ENCODE data around the gene CCL27.
A peak's percentile ranks its signal among the peaks of the same experiment; 100 is the strongest.

The CCL27 gene

GRCh38 chr9:34684816-34685215, 22.4 kb upstream of the CCL27 start:
- no peak for DNase-seq (ENCODE audit: low read depth in 3 of 3)

GRCh38 chr9:34684145-34684544, 21.7 kb upstream of the CCL27 start:
- DNase-seq (ENCODE audit: low read depth in 3 of 3): peak in 1 of 3 experiments; percentile 4

DNA sequence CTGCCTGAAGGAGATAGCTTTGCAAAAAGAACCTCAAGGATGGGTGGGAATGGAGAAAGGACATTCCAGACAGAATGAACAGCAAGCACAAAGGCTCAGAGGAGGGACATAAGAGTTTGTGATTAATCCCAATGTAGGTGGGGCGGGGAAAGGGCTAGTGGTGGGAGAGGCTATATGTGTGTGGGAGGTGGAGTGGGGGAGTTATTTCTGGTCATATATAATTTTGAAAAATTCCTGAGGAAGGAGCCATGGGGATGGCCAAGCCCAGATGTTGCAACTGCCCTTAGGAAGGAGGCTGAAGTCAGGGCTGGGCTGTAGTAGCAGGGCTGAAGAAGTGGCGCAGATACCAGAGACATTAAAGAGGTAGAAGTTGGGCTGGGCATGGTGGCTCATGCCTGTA, 13.4 kb upstream of the CCL27 start:
- no peak for DNase-seq (ENCODE audit: low read depth in 3 of 3)

- DNase-seq (ENCODE audit: low read depth in 3 of 3): peak; percentile 29 to 42 (median 30)
These were observed 12.7 kb upstream of the CCL27 start for GRCh38 chr9:34675048-34675714.

GRCh38 chr9:34674440-34674839, 12.0 kb upstream of the CCL27 start:
- DNase-seq (ENCODE audit: low read depth in 3 of 3): no peak

- DNase-seq (ENCODE audit: low read depth in 3 of 3): no peak
These were observed 8.8 kb upstream of the CCL27 start for GRCh38 chr9:34671307-34671706.

GRCh38 chr9:34669809-34670562, 7.5 kb upstream of the CCL27 start:
- no peak for DNase-seq (ENCODE audit: low read depth in 3 of 3)

GRCh38 chr9:34665381-34666250, 3.2 kb upstream of the CCL27 start:
- DNase-seq (ENCODE audit: low read depth in 3 of 3): peak; percentile 64 to 84 (median 84)

- no peak for DNase-seq (ENCODE audit: low read depth in 3 of 3)
These were observed 2.6 kb upstream of the CCL27 start for GRCh38 chr9:34665067-34665380.

GRCh38 chr9:34664281-34665066, 2.0 kb upstream of the CCL27 start:
- peak in 2 of 3 experiments; percentile 38 to 49 for DNase-seq (ENCODE audit: low read depth in 3 of 3)

GRCh38 chr9:34663303-34663605, 797 bp upstream of the CCL27 start:
- no peak for DNase-seq (ENCODE audit: low read depth in 3 of 3)

GRCh38 chr9:34659592-34660253, 2.7 kb downstream of the CCL27 start:
- no peak for DNase-seq (ENCODE audit: low read depth in 3 of 3)

DNA sequence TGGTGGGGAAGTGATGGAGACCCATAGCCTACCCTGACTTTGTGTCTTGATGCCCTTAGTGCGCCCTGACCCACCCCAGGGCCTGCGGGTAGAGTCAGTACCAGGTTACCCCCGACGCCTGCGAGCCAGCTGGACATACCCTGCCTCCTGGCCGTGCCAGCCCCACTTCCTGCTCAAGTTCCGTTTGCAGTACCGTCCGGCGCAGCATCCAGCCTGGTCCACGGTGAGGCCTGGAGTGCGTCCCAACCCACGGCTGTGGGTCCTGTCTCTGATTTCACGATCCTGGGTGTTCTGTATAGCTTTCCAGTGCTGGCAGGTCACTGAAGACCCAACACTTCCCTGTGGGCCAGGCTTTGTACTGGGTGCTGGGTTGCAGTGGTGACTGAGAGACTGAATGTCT, 4.0 kb downstream of the CCL27 start:
- DNase-seq (ENCODE audit: low read depth in 3 of 3): no peak

- DNase-seq (ENCODE audit: low read depth in 3 of 3): no peak
These were observed 5.5 kb downstream of the CCL27 start for GRCh38 chr9:34656992-34657391.

DNA sequence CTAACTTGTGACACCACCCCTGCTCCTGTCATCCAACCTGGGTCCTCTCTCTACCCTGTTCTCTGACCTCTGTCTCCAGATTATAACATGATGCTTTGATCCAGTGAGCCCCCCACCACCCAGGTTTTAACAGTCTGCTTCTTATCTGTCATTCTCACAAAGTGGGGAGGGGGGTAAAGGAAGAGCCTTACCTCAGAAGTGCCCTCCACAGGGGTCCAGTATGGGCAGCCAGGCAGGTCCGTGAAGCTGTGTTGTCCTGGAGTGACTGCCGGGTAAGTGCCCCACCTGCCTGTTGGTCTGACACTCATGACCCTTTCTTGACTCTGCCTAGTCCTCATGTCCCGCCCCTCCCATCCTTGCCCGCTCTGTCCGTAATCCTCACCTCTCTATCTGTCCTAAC, 7.1 kb downstream of the CCL27 start:
- DNase-seq (ENCODE audit: low read depth in 3 of 3): no peak

DNA sequence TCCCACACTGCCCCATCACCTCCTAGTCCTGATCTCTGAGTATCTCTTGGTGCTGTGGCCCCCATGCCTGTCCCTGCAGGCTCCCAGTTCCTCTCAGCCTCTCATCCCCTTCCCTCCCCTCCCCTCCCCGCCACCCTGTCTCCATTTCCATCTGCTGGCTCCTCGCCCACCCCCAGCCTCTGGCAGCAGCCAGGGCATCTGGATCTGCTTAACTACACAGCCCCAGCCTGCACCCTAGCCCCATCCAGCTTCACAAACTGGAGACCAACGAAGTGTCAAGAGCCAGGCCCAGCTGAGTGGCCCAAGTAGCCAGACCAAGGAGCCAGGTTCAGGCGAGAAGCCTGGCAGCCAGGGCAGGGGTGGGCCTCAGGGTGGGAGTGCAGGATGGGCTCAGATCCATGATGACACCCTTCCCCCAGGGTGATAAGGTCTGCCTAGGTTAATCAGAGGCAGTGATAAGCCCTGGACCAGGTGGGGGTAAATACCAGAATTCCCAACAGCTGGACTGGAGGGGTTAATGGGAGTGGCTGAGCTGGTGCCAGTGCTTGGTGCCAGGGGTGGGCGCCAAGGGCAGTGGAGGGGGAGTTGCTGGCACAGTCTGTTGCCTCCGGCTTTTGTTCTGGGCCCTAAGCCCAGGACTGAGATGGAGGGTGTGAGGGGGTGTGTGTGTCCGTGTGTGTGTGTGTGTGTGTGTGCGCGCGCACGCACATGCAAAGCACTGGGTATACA, 8.0 kb downstream of the CCL27 start:
- no peak for DNase-seq (ENCODE audit: low read depth in 3 of 3)

DNA sequence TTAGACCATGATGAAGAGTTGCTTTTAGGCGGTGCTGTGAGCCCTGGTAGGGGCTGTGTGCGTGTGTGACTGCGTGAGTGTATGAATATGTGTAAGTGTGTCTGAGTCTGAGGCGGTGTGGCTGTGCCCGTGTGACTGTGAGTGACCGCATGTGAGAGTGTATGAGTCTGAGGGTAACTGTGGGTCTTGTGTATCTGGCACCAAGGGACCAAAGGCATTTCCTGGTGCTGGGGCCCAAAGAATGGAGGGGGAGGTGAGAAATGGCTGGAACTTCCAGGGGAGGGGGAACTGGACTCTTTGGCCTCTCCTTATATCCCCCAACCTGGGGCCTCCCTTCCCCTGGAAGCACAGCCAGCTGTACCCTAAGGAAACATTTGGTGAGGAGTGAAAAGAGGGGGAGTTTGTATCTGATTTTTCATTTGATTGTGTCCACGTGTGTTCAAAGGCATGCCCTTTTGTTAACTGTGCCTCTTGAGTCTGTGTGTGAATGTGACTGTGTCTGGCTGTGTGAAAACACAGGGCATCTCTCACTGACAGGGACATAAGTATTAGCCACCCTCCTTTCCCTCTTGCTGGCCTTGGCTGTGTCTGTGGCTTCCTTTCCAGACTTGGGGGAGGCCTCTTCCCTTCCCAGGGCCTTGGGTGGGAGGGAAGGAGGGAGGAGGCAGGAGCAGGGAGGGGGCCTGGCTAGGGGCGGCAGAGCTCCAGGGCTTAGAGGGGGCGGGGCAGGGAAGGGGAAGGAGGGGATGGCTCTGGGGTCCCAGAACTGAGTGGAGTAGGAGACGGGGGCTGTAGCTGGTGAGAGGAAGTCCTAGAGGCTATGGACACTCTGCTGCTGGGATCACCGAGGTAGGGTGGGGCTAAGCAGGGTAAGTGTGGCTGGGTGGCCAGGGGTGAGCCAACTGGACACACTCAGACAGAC, 9.0 kb downstream of the CCL27 start:
- DNase-seq (ENCODE audit: low read depth in 3 of 3): no peak

GRCh38 chr9:34652602-34653000, 9.9 kb downstream of the CCL27 start:
- DNase-seq (ENCODE audit: low read depth in 3 of 3): no peak

DNA sequence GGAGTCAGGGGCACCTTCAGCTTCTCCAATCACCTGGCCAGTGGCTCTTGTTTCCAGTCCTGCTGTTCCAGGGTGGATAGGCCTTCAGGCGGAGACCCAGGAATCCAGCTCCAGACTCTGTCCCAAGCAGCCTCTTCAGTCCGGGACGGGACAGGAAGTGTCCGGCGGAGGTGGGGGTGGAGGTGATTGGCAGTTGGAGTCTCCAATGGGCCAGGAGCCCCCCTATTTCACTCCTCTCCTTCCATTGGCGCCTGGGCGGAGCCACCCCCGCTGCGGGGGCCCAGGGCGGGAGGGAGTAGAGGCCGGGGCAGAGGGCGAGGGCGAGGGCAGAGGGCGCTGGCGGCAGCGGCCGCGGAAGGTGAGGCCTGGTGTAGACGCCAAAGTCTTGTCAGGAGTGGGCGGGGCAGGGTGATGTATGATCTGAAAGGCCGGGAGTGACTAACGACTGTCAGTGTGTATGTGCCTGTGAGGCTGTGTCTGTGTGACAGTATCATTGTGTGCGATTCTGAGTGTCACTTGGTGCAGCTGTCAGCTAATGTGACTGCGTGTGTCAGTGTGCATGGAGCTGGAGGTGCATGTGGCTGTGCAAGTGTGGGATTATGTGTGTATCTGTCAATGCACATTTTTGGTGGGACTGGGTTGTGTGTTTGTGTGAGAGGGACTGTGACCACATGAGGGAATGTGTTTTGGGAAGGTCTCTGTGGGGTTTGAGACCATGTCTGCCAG, 10.4 kb downstream of the CCL27 start, which contains the start of gene IL11RA:
IL11RA (plus strand) TSS at position 310 of the 726 bp plus-strand sequence. CDS start 3,033 bp downstream, outside the sequence.
- peak in 1 of 3 experiments; percentile 35 for DNase-seq (ENCODE audit: low read depth in 3 of 3)

Measured in stimulated activated CD4-positive, alpha-beta T cell treated with anti-CD3 and anti-CD28 coated beads, TNF-alpha, amount 100 ng/mL, for 4 hours (primary cell).